SK-N-SH (cell line): ENCODE data around the gene THSD4. TPM values are rescaled to one million over a fixed set of nuclear protein-coding genes. Genes with fewer than 3 reads are reported as not detected.

Source experiments
- CTCF ChIA-PET: fragments of 300-600, 350-600 bp; formaldehyde crosslinking; extraction: SDS; loops from one replicate; lab custom pipeline; 2021; lab: Yijun Ruan, JAX
- POLR2A ChIA-PET: fragments of 350-600 bp; sonication (Branson Sonifier 250); formaldehyde crosslinking; extraction: SDS; loops from one replicate; lab custom pipeline; 2020; ENCODE audit warnings: antibody characterized with exemption, inconsistent platforms; lab: Yijun Ruan, JAX
- DNase-seq: peaks from one replicate; pipeline ENCODE4 v3.0.0; 2012
- H2AFZ ChIP-seq: fragments of 200-600 bp; sonication (generic); 2 replicates; pipeline ENCODE4 v1.8.1; 2016; ENCODE audit warnings: antibody characterized with exemption, mild to moderate bottlenecking, low read depth
- H3F3A ChIP-seq: fragments of 200-600 bp; sonication (generic); replicated peaks from 2 replicates; pipeline ENCODE3; 2016; ENCODE audit warnings: antibody characterized with exemption, mild to moderate bottlenecking; ENCODE audit not compliant: insufficient read depth
- H3K27ac ChIP-seq, 2 experiments: fragments of 200-500 bp in 1 of 2; fragments of 200-600 bp in 1 of 2; sonication (Bioruptor generic) in 1 of 2; sonication (generic), shearing (Covaris generic) in 1 of 2; 2 replicates each; pipeline versions ENCODE4 v1.5.1 to v1.6.1; 2014 to 2016; ENCODE audit warnings: low read depth in 2 of 2, inconsistent platforms in 1 of 2, low read length in 1 of 2, mild to moderate bottlenecking in 1 of 2, mixed read lengths in 1 of 2
- H3K27me3 ChIP-seq: fragments of 200-600 bp; sonication (generic), shearing (Covaris generic); 2 replicates; pipeline ENCODE4 v1.6.1; 2016; ENCODE audit warnings: mixed run types; ENCODE audit not compliant: insufficient read depth
- H3K36me3 ChIP-seq, 2 experiments: fragments of 200-500 bp in 1 of 2; fragments of 200-600 bp in 1 of 2; sonication (Bioruptor generic) in 1 of 2; sonication (generic) in 1 of 2; replicated peaks in 1 of 2; 2 replicates each; pipeline versions ENCODE3 to v1.5.1; 2014 to 2016; ENCODE audit warnings: low read length in 1 of 2, mild to moderate bottlenecking in 1 of 2; ENCODE audit not compliant: insufficient read depth in 2 of 2, control insufficient read depth in 1 of 2
- H3K4me1 ChIP-seq, 2 experiments: fragments of 200-500 bp in 1 of 2; fragments of 200-600 bp in 1 of 2; sonication (Bioruptor generic) in 1 of 2; sonication (generic), shearing (Covaris generic) in 1 of 2; 2 replicates each; pipeline versions ENCODE4 v1.5.1 to v1.6.1; 2014 to 2016; ENCODE audit warnings: low read depth in 1 of 2, low read length in 1 of 2, mixed run types in 1 of 2; ENCODE audit not compliant: insufficient read depth in 2 of 2, control insufficient read depth in 1 of 2
- H3K4me2 ChIP-seq: fragments of 200-600 bp; sonication (generic), shearing (Covaris generic); 2 replicates; pipeline ENCODE4 v1.6.1; 2017; ENCODE audit warnings: mixed run types
- H3K4me3 ChIP-seq, 2 experiments: fragments of 200-500 bp in 1 of 2; fragments of 200-600 bp in 1 of 2; sonication (Bioruptor generic) in 1 of 2; sonication (generic), shearing (Covaris generic) in 1 of 2; 2 replicates each; pipeline versions ENCODE4 v1.5.1 to v1.8.1; 2014 to 2016; ENCODE audit warnings: low read depth in 2 of 2, inconsistent platforms in 1 of 2, low read length in 1 of 2, mild to moderate bottlenecking in 1 of 2, mixed read lengths in 1 of 2, moderate library complexity in 1 of 2
- H3K79me2 ChIP-seq: fragments of 200-600 bp; sonication (generic); 2 replicates; pipeline ENCODE4 v1.8.1; 2017; ENCODE audit warnings: mild to moderate bottlenecking; ENCODE audit not compliant: insufficient read depth
- H3K9ac ChIP-seq: fragments of 200-600 bp; sonication (generic); 2 replicates; pipeline ENCODE4 v1.6.1; 2017; ENCODE audit warnings: mixed run types
- H3K9me2 ChIP-seq: fragments of 200-600 bp; sonication (generic); 2 replicates; pipeline ENCODE4 v1.6.1; 2017; ENCODE audit warnings: mixed run types
- H3K9me3 ChIP-seq: fragments of 200-600 bp; sonication (generic); 2 replicates; pipeline ENCODE4 v1.6.1; 2017; ENCODE audit warnings: mixed run types, mild to moderate bottlenecking, moderate library complexity
- H4K20me1 ChIP-seq: fragments of 200-600 bp; sonication (generic); 2 replicates; pipeline ENCODE4 v1.6.1; 2017; ENCODE audit warnings: mild to moderate bottlenecking, mixed run types; ENCODE audit not compliant: insufficient read depth
- CTCF ChIP-seq: fragments of 200-600 bp; sonication (generic); IDR thresholded peaks from 2 replicates; pipeline ENCODE4 v1.6.1; 2017; ENCODE audit warnings: antibody characterized with exemption, mild to moderate bottlenecking, moderate library complexity
- EP300 ChIP-seq, 2 experiments: IDR thresholded peaks; 2 replicates each; pipeline versions ENCODE4 v1.4.0 to v1.6.1; 2012; ENCODE audit warnings: borderline replicate concordance in 1 of 2, low read depth in 1 of 2, low read length in 1 of 2
- EZH2phosphoT487 ChIP-seq: fragments of 200-600 bp; sonication (generic); IDR thresholded peaks from 2 replicates; pipeline ENCODE4 v1.6.1; 2017; ENCODE audit warnings: low read depth, mixed run types, mild to moderate bottlenecking, antibody characterized with exemption, moderate library complexity, borderline replicate concordance
- FOSL2 ChIP-seq: IDR thresholded peaks from 2 replicates; pipeline ENCODE4 v1.4.0; 2012; ENCODE audit warnings: low read depth, mild to moderate bottlenecking, moderate library complexity, borderline replicate concordance
- FOXJ3 ChIP-seq: sonication (generic); formaldehyde crosslinking; IDR thresholded peaks from 2 replicates; pipeline ENCODE4 v1.5.1; 2020; ENCODE audit warnings: mild to moderate bottlenecking, missing genetic modification reagents
- FOXM1 ChIP-seq: IDR thresholded peaks from 2 replicates; pipeline ENCODE4 v1.4.0; 2012; ENCODE audit warnings: low read depth, mild to moderate bottlenecking
- GABPA ChIP-seq: IDR thresholded peaks from 2 replicates; pipeline ENCODE4 v1.4.0; 2012; ENCODE audit warnings: low read depth, mild to moderate bottlenecking
- MAX ChIP-seq: IDR thresholded peaks from 2 replicates; pipeline ENCODE4 v1.4.0; 2012; ENCODE audit warnings: low read depth
- MXI1 ChIP-seq: IDR thresholded peaks from 2 replicates; pipeline ENCODE4 v1.6.1; 2012; ENCODE audit warnings: mild to moderate bottlenecking, low read depth, low read length, improper control_type of control experiment
- NRF1 ChIP-seq: IDR thresholded peaks from 2 replicates; pipeline ENCODE4 v1.6.1; 2012; ENCODE audit warnings: low read depth, mild to moderate bottlenecking, low read length
- POLR2AphosphoS5 ChIP-seq: IDR thresholded peaks from 2 replicates; pipeline ENCODE4 v1.6.1; 2012; ENCODE audit warnings: low read depth, low read length
- RAD21 ChIP-seq: IDR thresholded peaks from 2 replicates; pipeline ENCODE4 v1.6.1; 2012; ENCODE audit warnings: mild to moderate bottlenecking, low read length
- SIN3A ChIP-seq: IDR thresholded peaks from 2 replicates; pipeline ENCODE4 v1.6.1; 2012; ENCODE audit warnings: low read depth, mild to moderate bottlenecking, low read length, moderate library complexity, borderline replicate concordance
- USF1 ChIP-seq: IDR thresholded peaks from 2 replicates; pipeline ENCODE4 v1.4.0; 2012; ENCODE audit warnings: low read depth, borderline replicate concordance
- USF2 ChIP-seq: fragments of 150-350 bp; IDR thresholded peaks from 2 replicates; pipeline ENCODE4 v1.6.1; 2017; ENCODE audit warnings: antibody characterized with exemption, low read length, low read depth, borderline replicate concordance
- WGBS: methylation state at CpG from one replicate; pipeline ENCODE4 v1.1.6; 2017; ENCODE audit warnings: low lambda C conversion rate; 5-methylcytosine and 5-hydroxymethylcytosine counted together
- polyA plus RNA-seq, 3 experiments: library from polyadenylated mRNA; depleted of rRNA; stranded (reverse); fragments of >200 nt; gene quantifications; 2 replicates each; pipeline ENCODE4 v1.2.3, GENCODE V29; 2012

Gene THSD4
- polyA plus RNA-seq, 1 of the 3 experiments (the other 2 are of a cell fraction), result 79.1 TPM

GRCh38 chr15:71746719-71747118 is 631.4 kb downstream of the THSD4 start:
- Histone ChIP-seq H3K79me2 (no peaks in the 10 kb centered on the region), H3K9me2 (no peaks in the 10 kb centered on the region), H3F3A (peaks cover 13% of the 10 kb centered on the region), H2AFZ (no peak overlapping the region), H3K36me3 (peaks cover 0 to 2% of the 10 kb centered on the region in 2 experiments), H3K9ac (no peak overlapping the region), H3K4me2 (no peak overlapping the region; the same call in 1 of the 2 replicates), H3K27ac (no peak overlapping the region), H4K20me1 (no peaks in the 10 kb centered on the region), H3K9me3 (no peaks in the 10 kb centered on the region), H3K4me3 (no peak overlapping the region), H3K4me1 (peaks cover 0 to 9% of the 10 kb centered on the region in 2 experiments; a peak in 1 of 4 replicates), H3K27me3 (no peaks in the 10 kb centered on the region)
- DNase-seq, result no peak
- CTCF ChIA-PET, result interaction anchor here (4.5 to 4.6 kb wide), 2 partner anchors 54 to 410 kb away, joined by 57 to 59 read pairs; no protein-coding TSS in a partner anchor
- POLR2A ChIA-PET, result no interaction called here
- no peak for TF ChIP-seq FOXJ3
- TF ChIP-seq USF2, result no peak
- no peak for TF ChIP-seq MAX
- no peak for TF ChIP-seq FOSL2
- TF ChIP-seq RAD21, result no peak
- TF ChIP-seq SIN3A, result no peak
- TF ChIP-seq CTCF, result no peak
- TF ChIP-seq NRF1, result no peak
- TF ChIP-seq EZH2phosphoT487, result no peak
- TF ChIP-seq POLR2AphosphoS5, result no peak
- no peak for TF ChIP-seq USF1
- no peak for TF ChIP-seq GABPA
- TF ChIP-seq MXI1, result no peak
- no peak for TF ChIP-seq FOXM1
- no peak for TF ChIP-seq EP300 (IDR thresholded peaks at IDR 0.05; ENCODE audit: borderline replicate concordance in 1 of 2, low read depth in 1 of 2, low read length in 1 of 2)
- 91% methylated on average over 8 of the region's 17 CpGs for WGBS
